A549 treated with Mapracorat at 1 μM for 4 hours (cell line): Measurements from ENCODE around the gene WNK2. TPM values are rescaled to one million over a fixed set of nuclear protein-coding genes. Genes with fewer than 3 reads are reported as not detected.

Source experiments
- total RNA-seq: library from RNA; stranded (reverse); fragments of 200-300 nt; extraction: Qiagen RNA extraction; gene quantifications from 5 replicates; pipeline ENCODE4 v1.2.3, GENCODE V29; 2022

Gene WNK2
- 3.4 to 9.3 TPM (median 5.9 TPM) in 5 replicates for total RNA-seq

DNA sequence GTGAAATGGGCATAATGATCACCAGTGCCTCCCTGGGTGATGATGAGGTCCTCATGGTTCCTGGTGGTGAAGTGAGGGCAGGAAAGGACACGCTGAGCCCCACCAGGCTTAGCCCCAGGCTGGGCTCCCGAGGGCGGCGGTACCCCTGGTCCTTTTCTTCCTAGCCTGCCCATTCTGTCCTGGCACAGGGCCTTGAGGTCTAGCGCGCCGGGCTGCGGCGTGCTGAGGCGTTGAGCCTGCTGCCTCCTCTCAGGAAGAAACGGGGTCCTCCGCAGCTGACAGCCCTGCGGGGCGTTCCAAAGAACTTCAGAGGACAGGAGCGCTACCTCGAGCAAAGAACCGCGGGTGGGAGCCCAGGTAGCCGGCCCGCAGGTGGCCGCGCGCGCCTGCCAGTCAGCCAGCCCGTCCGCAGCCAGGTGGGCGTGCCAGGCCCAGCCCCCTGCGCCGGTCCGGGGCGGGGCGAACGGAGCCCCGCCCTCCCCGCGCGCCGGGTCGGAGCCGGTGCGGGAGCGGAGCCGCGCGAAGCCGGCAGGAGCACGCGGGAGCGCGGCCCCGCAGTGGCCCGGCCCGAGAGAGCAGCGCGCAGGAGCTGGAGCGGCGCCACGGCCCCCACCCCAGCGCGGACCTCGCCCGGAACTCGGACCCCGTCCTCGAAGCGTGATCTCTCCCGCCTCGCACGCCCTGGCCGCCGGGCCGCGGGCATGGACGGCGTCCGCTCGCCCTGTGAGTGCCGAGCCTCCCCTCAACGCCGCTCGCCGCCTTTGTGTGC is at the start of gene WNK2:
Gene WNK2 (plus strand): TSS at position 477 of the 769 bp plus-strand sequence. CDS start 791 bp downstream, outside the sequence.

Other genes with a start within 250 kb of the WNK2 start
- 0.08 to 0.55 TPM (median 0.37 TPM) in 5 replicates for gene FGD3, start 236.6 kb upstream of the WNK2 start, total RNA-seq
- gene SUSD3, start 125.4 kb upstream of the WNK2 start, total RNA-seq, result 0.56 to 1.6 TPM (median 0.66 TPM) in 5 replicates
- gene CARD19, start 87.9 kb upstream of the WNK2 start, total RNA-seq, result 46.9 to 74.5 TPM (median 66.7 TPM) in 5 replicates
- 71.1 to 98.5 TPM (median 82.0 TPM) in 5 replicates for gene NINJ1, start 49.9 kb upstream of the WNK2 start, total RNA-seq